Naive thymus-derived CD8-positive, alpha-beta T cell (primary cell): ENCODE results near the gene CPLX3. TPM values are rescaled to one million over a fixed set of nuclear protein-coding genes. Genes with fewer than 3 reads are reported as not detected.
A peak's percentile ranks its signal among the peaks of the same experiment; 100 is the strongest.

Source experiments
- ATAC-seq, 2 donors: fragments of 150-1000 bp; cut with Tn5 transposase in 1 of 2; sonication (Bioruptor Pico), chemical (Tn5 transposase) in 1 of 2; 1 replicate in 1 of 2; 2 replicates in 1 of 2; pipeline ENCODE4 v1.10.0; 2021; ENCODE audit warnings: mild to moderate bottlenecking in 2 of 2, moderate library complexity in 2 of 2
- POLR2A ChIA-PET: fragments of 350-600 bp; sonication (Branson Sonifier 250); formaldehyde crosslinking; loops from one replicate; lab custom pipeline; 2021; ENCODE audit warnings: antibody characterized with exemption; lab: Charles Lee
- DNase-seq, 10 donors: peaks; one replicate each; pipeline versions ENCODE4 v3.0.0 to v3.0.0-alpha.2; 2020 to 2022
- H3K27ac Mint-ChIP-seq, 10 donors: one replicate each; pipeline ENCODE4 v1.8.0; 2020 to 2022; ENCODE audit warnings: mild to moderate bottlenecking in 10 of 10, mixed read lengths in 10 of 10, moderate library complexity in 4 of 10, inconsistent platforms in 1 of 10
- H3K27me3 Mint-ChIP-seq, 5 donors: one replicate each; pipeline ENCODE4 v1.8.0; 2021 to 2022; ENCODE audit warnings: mixed read lengths in 5 of 5
- H3K36me3 Mint-ChIP-seq, 3 donors: one replicate each; pipeline ENCODE4 v1.8.0; 2020 to 2022; ENCODE audit warnings: mixed read lengths in 3 of 3, mild to moderate bottlenecking in 2 of 3, inconsistent platforms in 1 of 3
- H3K4me1 Mint-ChIP-seq, 4 donors: one replicate each; pipeline ENCODE4 v1.8.0; 2021 to 2022; ENCODE audit warnings: mixed read lengths in 4 of 4
- H3K4me3 Mint-ChIP-seq, 10 donors: one replicate each; pipeline ENCODE4 v1.8.0; 2020 to 2022; ENCODE audit warnings: mild to moderate bottlenecking in 10 of 10, mixed read lengths in 10 of 10, moderate library complexity in 6 of 10, inconsistent platforms in 1 of 10
- H3K9me3 Mint-ChIP-seq, 9 donors: one replicate each; pipeline ENCODE4 v1.8.0; 2020 to 2022; ENCODE audit warnings: mixed read lengths in 9 of 9, mild to moderate bottlenecking in 3 of 9, inconsistent platforms in 1 of 9, moderate library complexity in 1 of 9
- polyA plus RNA-seq, 3 donors: library from polyadenylated mRNA; unstranded; fragments of 300-500 nt; fragmentation: Illumina TruSeq; gene quantifications; one replicate each; pipeline ENCODE4 v1.2.3, GENCODE V29; 2021
- total RNA-seq, 8 experiments: library from RNA in 2 of 8; stranded (reverse) in 2 of 8; gene quantifications; one replicate each; pipeline ENCODE4 v1.2.3 and lab custom pipeline; 2021 to 2026

Gene CPLX3
- total and polyA plus RNA-seq, 5 experiments from 2014 or later: 0.39 to 0.44 TPM; not detected in 3

GRCh38 chr15:74835312-74835823 is 8.9 kb downstream of the CPLX3 start:
- ATAC-seq: peak; percentile 39 to 56
- H3K4me3 Mint-ChIP-seq: no peak overlapping the region
- DNase-seq: peak in 6 of 10 donors; percentile 19 to 41 (median 31)
- H3K27ac Mint-ChIP-seq: no peak overlapping the region
- POLR2A ChIA-PET: interaction anchor here (0.7 to 1.1 kb wide), 4 partner anchors 58 to 176 kb away, joined by 3 to 4 read pairs (median 3); no protein-coding TSS in a partner anchor
- H3K4me1 Mint-ChIP-seq: peaks cover 0 to 12% (median 5%) of the 10 kb centered on the region in 4 donors
- no peaks in the 10 kb centered on the region for H3K9me3 Mint-ChIP-seq
- H3K36me3 Mint-ChIP-seq: peaks cover 0 to 19% (median 0%) of the 10 kb centered on the region in 3 donors
- peaks cover 0 to 3% (median 2%) of the 10 kb centered on the region in 5 donors for H3K27me3 Mint-ChIP-seq

DNA sequence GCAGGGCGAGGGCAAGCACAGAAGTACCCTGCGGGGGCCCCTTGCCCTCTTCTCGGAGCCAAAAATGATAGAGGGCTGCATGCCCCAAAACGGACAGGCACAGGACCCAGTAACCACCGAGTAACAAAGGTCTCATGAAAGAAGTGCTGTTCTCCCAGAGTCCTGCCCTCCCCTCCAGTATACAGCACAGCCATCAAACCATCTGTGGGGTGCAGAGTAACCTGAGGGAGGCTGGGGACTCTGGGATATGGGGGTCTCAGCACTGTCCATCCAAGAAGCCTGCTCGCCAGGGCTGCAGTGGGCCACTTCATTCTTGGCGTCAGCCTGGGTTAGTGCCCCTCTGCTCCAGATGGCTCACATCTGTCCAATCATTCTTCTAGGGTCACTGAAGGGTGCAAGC is 10.4 kb downstream of the CPLX3 start:
- Mint-ChIP-seq H3K27ac (no peak overlapping the region), H3K9me3 (no peaks in the 10 kb centered on the region), H3K4me3 (no peak overlapping the region), H3K27me3 (no peaks in the 10 kb centered on the region), H3K4me1 (peaks cover 13 to 26% (median 16%) of the 10 kb centered on the region in 4 donors), H3K36me3 (peaks cover 0 to 24% (median 0%) of the 10 kb centered on the region in 3 donors)
- POLR2A ChIA-PET: interaction anchor here (0.6 to 1.2 kb wide), 3 partner anchors 11 to 55 kb away, joined by 3 to 4 read pairs (median 4); partner anchors contain the start of gene CSK
- DNase-seq (no peak), ATAC-seq (no peak)

GRCh38 chr15:74837482-74838136 is 11.2 kb downstream of the CPLX3 start:
- Mint-ChIP-seq H3K9me3 (no peaks in the 10 kb centered on the region), H3K27ac (peak overlapping the region in 3 of 10 donors; percentile 8 to 48 (median 31)), H3K27me3 (no peaks in the 10 kb centered on the region), H3K4me3 (peak overlapping the region in 1 of 10 donors; percentile 45), H3K4me1 (peaks cover 17 to 33% (median 22%) of the 10 kb centered on the region in 4 donors), H3K36me3 (peaks cover 0 to 24% (median 0%) of the 10 kb centered on the region in 3 donors)
- DNase-seq (no peak), ATAC-seq (no peak)
- POLR2A ChIA-PET: interaction anchor here (0.6 kb wide), 1 partner anchor 76 kb away, joined by 4 read pairs; no protein-coding TSS in a partner anchor

DNA sequence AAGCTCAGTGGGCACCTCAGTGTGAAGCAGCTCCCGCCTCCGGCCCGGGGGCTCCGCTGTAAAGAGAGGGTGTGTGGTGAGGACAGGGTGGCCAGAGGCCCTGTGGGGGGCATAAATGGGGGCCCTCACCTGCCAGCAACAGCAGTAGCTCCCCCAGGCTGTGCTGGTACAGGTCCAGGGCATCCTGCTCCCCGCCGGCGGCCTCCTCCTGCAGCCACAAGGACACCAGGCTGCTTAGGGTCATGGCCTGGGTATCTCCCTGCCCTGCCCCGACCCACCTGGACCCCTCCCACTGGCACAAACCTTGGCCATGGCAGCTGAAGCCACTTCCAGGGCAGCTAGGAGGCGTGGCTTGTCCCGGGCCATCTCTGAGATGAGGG is 11.7 kb downstream of the CPLX3 start:
- no peak for DNase-seq
- no peak overlapping the region for H3K27ac Mint-ChIP-seq
- POLR2A ChIA-PET: interaction anchor here (0.6 to 1.3 kb wide), 2 partner anchors 45 to 76 kb away, joined by 4 read pairs; no protein-coding TSS in a partner anchor
- no peaks in the 10 kb centered on the region for H3K27me3 Mint-ChIP-seq
- H3K36me3 Mint-ChIP-seq: peaks cover 0 to 24% (median 0%) of the 10 kb centered on the region in 3 donors
- ATAC-seq: no peak
- H3K4me3 Mint-ChIP-seq: no peak overlapping the region
- H3K9me3 Mint-ChIP-seq: no peaks in the 10 kb centered on the region
- peaks cover 17 to 38% (median 23%) of the 10 kb centered on the region in 4 donors for H3K4me1 Mint-ChIP-seq

DNA sequence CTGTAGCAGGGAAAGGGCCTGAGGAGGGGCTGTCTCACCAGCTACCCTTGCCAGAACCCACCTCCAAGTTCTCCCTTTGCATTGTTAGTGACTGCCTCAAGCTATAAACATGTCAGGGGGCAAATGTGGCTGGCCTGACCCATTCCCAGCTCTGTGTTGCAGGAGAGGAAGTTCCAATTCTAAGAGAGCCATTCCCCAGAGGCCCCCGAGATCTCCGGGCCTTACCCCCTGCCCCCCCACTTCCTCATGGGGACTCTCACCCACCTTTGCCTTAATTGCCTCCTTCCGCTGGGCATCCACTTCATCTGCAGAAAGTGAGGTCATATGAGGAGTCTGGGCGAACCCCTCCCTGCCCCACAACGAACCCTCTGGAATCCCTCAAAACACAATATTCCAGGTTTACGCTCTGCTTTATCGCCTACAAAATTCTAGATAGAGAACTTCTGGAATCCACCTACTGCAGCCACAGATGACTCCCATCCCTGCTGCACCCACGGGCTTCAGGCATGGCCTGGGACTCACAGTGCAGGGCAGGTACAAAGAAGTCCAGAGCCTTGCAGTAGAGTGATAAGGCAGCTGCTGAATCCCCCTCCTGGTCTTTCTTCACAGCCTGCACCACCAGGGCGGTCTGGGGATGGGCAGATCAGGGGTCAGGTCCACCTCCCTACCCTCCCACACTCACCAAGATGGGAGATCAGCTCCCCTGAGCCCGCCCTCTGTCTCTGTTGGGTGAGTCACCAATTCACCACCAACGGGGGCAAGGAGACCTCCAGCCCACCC is 12.5 kb downstream of the CPLX3 start:
- POLR2A ChIA-PET: interaction anchor here (1.3 kb wide), 1 partner anchor 46 kb away, joined by 4 read pairs; no protein-coding TSS in a partner anchor
- peak overlapping the region in 2 of 10 donors; percentile 73 to 75 for H3K27ac Mint-ChIP-seq
- H3K4me1 Mint-ChIP-seq: peaks cover 18 to 43% (median 29%) of the 10 kb centered on the region in 4 donors
- DNase-seq: no peak
- no peak for ATAC-seq
- no peaks in the 10 kb centered on the region for H3K9me3 Mint-ChIP-seq
- H3K27me3 Mint-ChIP-seq: no peaks in the 10 kb centered on the region
- no peak overlapping the region for H3K4me3 Mint-ChIP-seq
- peaks cover 0 to 24% (median 0%) of the 10 kb centered on the region in 3 donors for H3K36me3 Mint-ChIP-seq

DNA sequence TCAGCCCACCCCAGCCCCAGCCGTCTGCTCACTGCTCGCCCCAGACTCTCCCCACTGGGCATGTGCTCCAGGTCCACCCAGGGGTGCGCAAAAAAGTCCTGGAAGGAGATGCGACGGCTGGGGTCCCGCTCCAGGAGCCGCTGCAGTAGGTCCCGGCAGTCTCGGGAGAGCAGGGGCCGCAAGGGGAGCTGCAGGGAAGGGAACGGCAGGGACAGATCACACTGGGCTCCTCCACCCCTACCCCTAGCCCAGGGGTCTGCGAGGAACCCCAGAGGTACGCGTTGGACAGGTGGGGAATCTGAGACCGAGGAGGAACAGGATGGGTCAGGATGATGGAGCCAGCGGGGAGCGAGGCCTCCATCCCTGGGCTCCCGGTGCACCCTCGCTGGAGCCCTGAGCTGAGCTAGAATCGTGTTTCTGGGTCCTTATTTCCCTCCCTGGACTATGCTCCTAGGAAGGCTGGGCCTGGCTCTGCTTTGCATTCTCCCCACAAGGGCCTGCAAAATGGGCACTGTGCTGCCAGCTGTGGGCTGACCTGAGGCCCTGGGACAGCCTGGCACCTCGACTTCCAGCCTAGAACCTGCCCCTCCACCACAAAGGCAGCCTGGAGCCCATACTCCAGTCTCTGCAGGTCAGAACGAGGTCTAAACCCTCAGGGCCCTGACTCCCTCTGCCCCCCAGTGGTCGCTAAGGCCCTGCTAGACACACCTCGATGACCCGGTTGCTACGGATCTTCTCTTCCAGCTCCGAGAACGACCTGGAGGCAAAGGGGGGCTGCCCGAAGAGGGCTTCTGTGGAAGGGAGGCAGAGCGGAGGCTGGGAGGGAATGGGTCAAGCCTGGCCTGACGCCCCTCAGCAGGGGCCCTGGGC is 13.3 kb downstream of the CPLX3 start:
- H3K27me3 Mint-ChIP-seq: no peaks in the 10 kb centered on the region
- H3K4me3 Mint-ChIP-seq: no peak overlapping the region
- POLR2A ChIA-PET: interaction anchor here (0.6 to 1.3 kb wide), 4 partner anchors 12 to 180 kb away, joined by 3 to 4 read pairs (median 4); no protein-coding TSS in a partner anchor
- H3K4me1 Mint-ChIP-seq: peaks cover 23 to 50% (median 37%) of the 10 kb centered on the region in 4 donors
- no peaks in the 10 kb centered on the region for H3K9me3 Mint-ChIP-seq
- H3K36me3 Mint-ChIP-seq: peaks cover 0 to 24% (median 0%) of the 10 kb centered on the region in 3 donors
- H3K27ac Mint-ChIP-seq: peak overlapping the region in 1 of 10 donors; percentile 53
- DNase-seq: no peak
- no peak for ATAC-seq

DNA sequence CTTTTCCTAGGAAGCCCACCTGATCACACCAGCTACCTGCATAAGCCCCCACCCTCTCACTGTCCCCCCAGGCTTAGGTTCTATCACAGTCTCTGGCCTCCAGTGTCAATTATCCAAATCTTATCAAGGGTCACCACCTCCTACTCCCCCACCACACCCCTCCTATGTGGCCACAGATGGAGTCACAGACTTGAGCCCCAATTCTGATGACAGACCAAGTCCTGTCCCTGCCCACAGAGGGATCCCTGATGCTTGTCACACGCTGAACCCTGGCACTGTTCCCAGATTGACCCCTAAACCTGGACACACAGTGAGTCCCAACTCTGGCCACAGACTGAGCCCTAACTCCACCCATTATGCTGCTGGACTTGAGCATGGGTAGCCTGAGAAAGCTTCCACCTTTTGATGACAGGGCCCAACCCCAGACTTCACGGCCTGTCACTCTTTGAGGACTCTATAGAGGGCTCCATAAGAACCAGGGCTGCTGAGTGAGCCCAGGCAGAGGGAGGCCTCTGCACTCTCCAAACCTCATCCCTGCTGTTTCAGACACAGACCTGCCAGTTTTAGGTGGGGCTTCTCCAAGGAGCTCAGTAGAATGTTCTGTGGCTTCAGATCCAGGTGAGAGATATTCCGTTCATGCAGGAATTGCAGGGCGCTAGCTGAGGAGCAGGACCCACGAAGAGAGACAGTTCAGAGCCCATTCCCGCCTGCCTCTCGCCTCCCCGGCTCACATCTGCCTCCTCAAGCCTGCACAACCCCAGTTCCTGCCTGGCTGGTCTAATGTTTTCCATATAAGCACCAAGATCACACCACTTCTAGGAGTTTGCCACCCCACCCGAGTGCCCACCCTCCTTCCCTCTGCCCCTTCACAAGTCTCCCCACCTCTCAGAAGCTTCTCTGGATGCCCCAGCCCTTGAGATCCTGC is 14.7 kb downstream of the CPLX3 start:
- no peaks in the 10 kb centered on the region for H3K9me3 Mint-ChIP-seq
- H3K27ac Mint-ChIP-seq: peak overlapping the region in 8 of 10 donors; percentile 13 to 74 (median 63)
- DNase-seq (no peak), ATAC-seq (no peak)
- peak overlapping the region; percentile 34 to 93 (median 88) for H3K4me3 Mint-ChIP-seq
- peaks cover 28 to 56% (median 49%) of the 10 kb centered on the region in 4 donors for H3K4me1 Mint-ChIP-seq
- POLR2A ChIA-PET: interaction anchor here (0.6 to 7.6 kb wide), 7 partner anchors 10 to 181 kb away, joined by 3 to 68 read pairs (median 5); partner anchors contain the start of genes COX5A, FAM219B and SCAMP2
- no peaks in the 10 kb centered on the region for H3K27me3 Mint-ChIP-seq
- peaks cover 0 to 20% (median 0%) of the 10 kb centered on the region in 3 donors for H3K36me3 Mint-ChIP-seq

DNA sequence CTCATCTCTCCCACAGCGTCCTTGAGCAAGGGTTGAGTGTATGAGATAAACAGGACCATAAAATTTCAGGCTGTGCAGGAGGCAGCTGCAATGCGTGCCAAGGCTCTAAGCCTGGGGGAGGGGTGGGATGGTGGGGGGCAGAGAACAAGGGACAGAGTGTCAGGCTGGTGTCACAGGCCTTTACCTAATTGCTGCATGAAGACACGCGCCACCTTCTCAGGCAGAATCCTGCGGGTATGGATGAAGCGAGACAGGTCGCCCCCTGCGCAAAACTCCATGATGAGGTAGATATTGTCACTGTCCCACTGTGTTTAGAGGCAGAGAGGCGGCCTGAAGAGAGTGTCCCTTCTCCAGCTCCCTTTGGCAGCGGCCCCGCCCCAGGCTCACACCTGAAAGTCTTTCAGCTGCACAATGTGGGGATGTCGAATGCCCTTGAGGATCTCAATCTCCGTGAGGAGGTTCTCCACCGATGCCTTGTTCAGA is 15.5 kb downstream of the CPLX3 start:
- DNase-seq: no peak
- H3K4me1 Mint-ChIP-seq: peaks cover 30 to 56% (median 52%) of the 10 kb centered on the region in 4 donors
- H3K36me3 Mint-ChIP-seq: peaks cover 0 to 18% (median 2%) of the 10 kb centered on the region in 3 donors
- no peaks in the 10 kb centered on the region for H3K27me3 Mint-ChIP-seq
- H3K9me3 Mint-ChIP-seq: no peaks in the 10 kb centered on the region
- POLR2A ChIA-PET: interaction anchor here (0.9 to 7.6 kb wide), 9 partner anchors 11 to 210 kb away, joined by 3 to 68 read pairs (median 5); partner anchors contain the start of genes COX5A, FAM219B and SCAMP2
- no peak for ATAC-seq
- peak overlapping the region in 7 of 10 donors; percentile 61 to 98 (median 86) for H3K27ac Mint-ChIP-seq
- H3K4me3 Mint-ChIP-seq: peak overlapping the region; percentile 41 to 93 (median 88)

- POLR2A ChIA-PET: interaction anchor here (0.6 to 7.6 kb wide), 17 partner anchors 10 to 211 kb away, joined by 3 to 68 read pairs (median 5); partner anchors contain the start of genes COX5A, CSK, FAM219B and SCAMP2
- Mint-ChIP-seq H3K4me1 (peaks cover 30 to 56% (median 53%) of the 10 kb centered on the region in 4 donors), H3K27ac (peak within 1 kb of the TSS; percentile 84 to 98 (median 96)), H3K4me3 (peak within 1 kb of the TSS; percentile 85 to 93 (median 88)), H3K27me3 (no peaks in the 10 kb centered on the region), H3K36me3 (peaks cover 0 to 22% (median 4%) of the 10 kb centered on the region in 3 donors), H3K9me3 (no peaks in the 10 kb centered on the region)
- peak; percentile 87 to 89 for ATAC-seq
- peak; percentile 88 to 95 (median 92) for DNase-seq
These were observed 16.4 kb downstream of the CPLX3 start, which contains the start of gene ULK3 for GRCh38 chr15:74842581-74843444. Gene ULK3 (minus strand): TSS chr15:74843156. CDS start chr15:74843105, 51 bp downstream.
